GM21529 (cell line): Measurements from ENCODE around the gene ZC3H13.

ENCODE experiments used
- ATAC-seq: cut with Tn5 transposase; IDR thresholded peaks from one replicate; pipeline ENCODE4 v1.9.1; 2021; ENCODE audit not compliant: unreplicated experiment

Gene ZC3H13

GRCh38 chr13:46062185-46062584 lies 9.6 kb upstream of the ZC3H13 start:
- ATAC-seq: no peak

- ATAC-seq: no peak
Observed at GRCh38 chr13:46059405-46059804, 6.9 kb upstream of the ZC3H13 start.

GRCh38 chr13:46058268-46058667 lies 5.7 kb upstream of the ZC3H13 start:
- ATAC-seq: no peak

- no peak for ATAC-seq
Observed at GRCh38 chr13:46057256-46058015, 4.9 kb upstream of the ZC3H13 start.

GRCh38 chr13:46053162-46054012 lies 841 bp upstream of the ZC3H13 start:
- ATAC-seq: no peak

- no peak for ATAC-seq
Observed at GRCh38 chr13:46051968-46052318, 603 bp downstream of the ZC3H13 start.

- ATAC-seq: no peak
Observed at GRCh38 chr13:46050771-46051170, 1.8 kb downstream of the ZC3H13 start.

GRCh38 chr13:46045424-46045823 lies 7.1 kb downstream of the ZC3H13 start:
- no peak for ATAC-seq

GRCh38 chr13:46043647-46044046 lies 8.9 kb downstream of the ZC3H13 start:
- ATAC-seq: no peak

- ATAC-seq: no peak
Observed at GRCh38 chr13:46041419-46041839, 11.1 kb downstream of the ZC3H13 start.

GRCh38 chr13:46040763-46041162 lies 11.8 kb downstream of the ZC3H13 start:
- ATAC-seq: no peak

- no peak for ATAC-seq
Observed at GRCh38 chr13:46039411-46040182, 12.9 kb downstream of the ZC3H13 start.

- ATAC-seq: no peak
Observed at GRCh38 chr13:46038296-46038695, 14.2 kb downstream of the ZC3H13 start.

- ATAC-seq: no peak
Observed at GRCh38 chr13:46035066-46035465, 17.5 kb downstream of the ZC3H13 start.

GRCh38 chr13:46032341-46032740 lies 20.2 kb downstream of the ZC3H13 start:
- no peak for ATAC-seq

- ATAC-seq: no peak
Observed at GRCh38 chr13:46031581-46032263, 20.8 kb downstream of the ZC3H13 start.

GRCh38 chr13:46025157-46025556 lies 27.4 kb downstream of the ZC3H13 start:
- no peak for ATAC-seq

- no peak for ATAC-seq
Observed at GRCh38 chr13:46022481-46022880, 30.1 kb downstream of the ZC3H13 start.

- ATAC-seq: no peak
Observed at GRCh38 chr13:46016216-46016615, 36.3 kb downstream of the ZC3H13 start.

- ATAC-seq: no peak
Observed at GRCh38 chr13:46015366-46015765, 37.2 kb downstream of the ZC3H13 start.

GRCh38 chr13:46012404-46012803 lies 40.1 kb downstream of the ZC3H13 start:
- ATAC-seq: no peak
